H1 (cell line): Measurements from ENCODE around the gene NXPH4. TPM values are rescaled to one million over a fixed set of nuclear protein-coding genes. Genes with fewer than 3 reads are reported as not detected.

Experiments used
- CTCF ChIA-PET: fragments of 300-600 bp; sonication (Branson Sonifier 250); formaldehyde crosslinking; loops from one replicate; lab custom pipeline; 2021; ENCODE audit not compliant: partially characterized antibody; lab: Charles Lee
- POLR2A ChIA-PET: fragments of 300-600 bp; sonication (Branson Sonifier 250); formaldehyde crosslinking; loops from one replicate; lab custom pipeline; 2021; ENCODE audit warnings: inconsistent platforms; ENCODE audit not compliant: partially characterized antibody; lab: Charles Lee
- DNase-seq, 2 experiments: peaks; one replicate each; pipeline versions ENCODE4 v3.0.0 to v3.0.0-alpha.2; 2010 to 2022; ENCODE audit warnings: low spot score in 2 of 2, low read depth in 1 of 2, mixed read lengths in 1 of 2
- FAIRE-seq: peaks from 2 replicates; lab custom pipeline; 2011; peaks lifted over from hg19 to GRCh38; lab: Jason Lieb, UNC
- H2AFZ ChIP-seq: 2 replicates; pipeline ENCODE4 v1.8.1; 2012; ENCODE audit warnings: low read length, inconsistent platforms
- H2AK5ac ChIP-seq: 2 replicates; pipeline ENCODE4 v1.6.1; 2013; ENCODE audit warnings: low read depth, low read length
- H2BK120ac ChIP-seq: replicated peaks from 2 replicates; pipeline ENCODE3; 2013; ENCODE audit warnings: low read depth, low read length, inconsistent platforms
- H2BK12ac ChIP-seq: 2 replicates; pipeline ENCODE4 v1.6.1; 2013; ENCODE audit warnings: low read depth, low read length
- H2BK15ac ChIP-seq: 2 replicates; pipeline ENCODE4 v1.6.1; 2013; ENCODE audit warnings: low read length
- H2BK20ac ChIP-seq: 2 replicates; pipeline ENCODE4 v1.6.1; 2013; ENCODE audit warnings: low read length
- H2BK5ac ChIP-seq: 2 replicates; pipeline ENCODE4 v1.6.1; 2013; ENCODE audit warnings: low read depth, low read length
- H3K14ac ChIP-seq: 2 replicates; pipeline ENCODE4 v1.6.1; 2013; ENCODE audit warnings: inconsistent platforms; ENCODE audit not compliant: insufficient read length
- H3K18ac ChIP-seq: 2 replicates; pipeline ENCODE4 v1.6.1; 2013; ENCODE audit warnings: low read length; ENCODE audit errors: extremely low read depth
- H3K23ac ChIP-seq: 2 replicates; pipeline ENCODE4 v1.6.1; 2013; ENCODE audit warnings: inconsistent platforms; ENCODE audit not compliant: insufficient read length
- H3K23me2 ChIP-seq: 2 replicates; pipeline ENCODE4 v1.6.1; 2013; ENCODE audit warnings: low read depth, low read length
- H3K27ac ChIP-seq: 2 replicates; pipeline ENCODE4 v1.6.1; 2011; ENCODE audit warnings: low read depth, low read length, inconsistent platforms
- H3K27me3 ChIP-seq, 4 experiments: replicated peaks in 1 of 4; 1 replicate in 1 of 4; 2 replicates in 3 of 4; pipeline versions ENCODE4 v1.6.1 to v1.8.1; 2011 to 2013; ENCODE audit warnings: low read length in 3 of 4, mild to moderate bottlenecking in 3 of 4, inconsistent platforms in 2 of 4, mixed read lengths in 2 of 4, moderate library complexity in 1 of 4; ENCODE audit not compliant: control insufficient read depth in 3 of 4, insufficient read depth in 3 of 4; ENCODE audit errors: extremely low read depth in 1 of 4
- H3K36me3 ChIP-seq, 4 experiments: 2 replicates each; pipeline versions ENCODE4 v1.6.1 to v1.8.1; 2011 to 2013; ENCODE audit warnings: mild to moderate bottlenecking in 4 of 4, low read length in 3 of 4, moderate library complexity in 2 of 4, control low read depth in 1 of 4, inconsistent platforms in 1 of 4; ENCODE audit not compliant: insufficient read depth in 4 of 4, control insufficient read depth in 2 of 4
- H3K4ac ChIP-seq: replicated peaks from 2 replicates; pipeline ENCODE3; 2013; ENCODE audit warnings: low read length, low read depth, mixed read lengths, inconsistent platforms; ENCODE audit not compliant: insufficient read length
- H3K4me1 ChIP-seq, 4 experiments: replicated peaks in 1 of 4; 1 replicate in 1 of 4; 2 replicates in 3 of 4; pipeline versions ENCODE4 v1.6.1 to v1.8.1; 2011 to 2013; ENCODE audit warnings: low read length in 3 of 4, inconsistent platforms in 2 of 4, mixed read lengths in 1 of 4; ENCODE audit not compliant: insufficient read depth in 4 of 4, control insufficient read depth in 3 of 4
- H3K4me2 ChIP-seq, 2 experiments: 2 replicates each; pipeline versions ENCODE4 v1.6.1 to v1.8.1; 2011 to 2013; ENCODE audit warnings: low read depth in 2 of 2, low read length in 2 of 2, control low read depth in 1 of 2, inconsistent platforms in 1 of 2, mild to moderate bottlenecking in 1 of 2; ENCODE audit not compliant: insufficient read depth in 1 of 2
- H3K4me3 ChIP-seq, 4 experiments: fragments of 200-600, 300-600 bp in 1 of 4; sonication (generic), shearing (Covaris generic), sonication (Bioruptor Twin) in 1 of 4; 2 replicates each; pipeline versions ENCODE4 v1.5.1 to v1.8.1; 2011 to 2016; ENCODE audit warnings: low read length in 4 of 4, low read depth in 3 of 4, control low read depth in 2 of 4, inconsistent platforms in 2 of 4, mild to moderate bottlenecking in 2 of 4, mixed read lengths in 1 of 4, moderate library complexity in 1 of 4; ENCODE audit not compliant: insufficient read depth in 2 of 4; ENCODE audit errors: extremely low read depth in 1 of 4
- H3K56ac ChIP-seq: replicated peaks from 2 replicates; pipeline ENCODE3; 2013; ENCODE audit warnings: low read depth, mild to moderate bottlenecking, mixed read lengths, low read length, inconsistent platforms; ENCODE audit not compliant: insufficient read length
- H3K79me1 ChIP-seq: 2 replicates; pipeline ENCODE4 v1.6.1; 2013; ENCODE audit warnings: low read depth, low read length, control low read depth
- H3K79me2 ChIP-seq, 2 experiments: 2 replicates each; pipeline versions ENCODE4 v1.6.1 to v1.8.1; 2012 to 2013; ENCODE audit warnings: low read length in 2 of 2, mild to moderate bottlenecking in 2 of 2, inconsistent platforms in 1 of 2; ENCODE audit not compliant: insufficient read depth in 2 of 2, control insufficient read depth in 1 of 2
- H3K9ac ChIP-seq, 4 experiments: replicated peaks in 1 of 4; 1 replicate in 1 of 4; 2 replicates in 3 of 4; pipeline versions ENCODE4 v1.6.1 to v1.8.1; 2011 to 2013; ENCODE audit warnings: low read depth in 3 of 4, low read length in 3 of 4, control low read depth in 2 of 4, mild to moderate bottlenecking in 2 of 4, moderate library complexity in 2 of 4, inconsistent platforms in 1 of 4; ENCODE audit errors: extremely low read depth in 1 of 4
- H3K9me3 ChIP-seq, 2 experiments: 2 replicates each; pipeline versions ENCODE4 v1.6.1 to v1.8.1; 2012 to 2013; ENCODE audit warnings: mild to moderate bottlenecking in 2 of 2, moderate library complexity in 2 of 2, control low read depth in 1 of 2, inconsistent platforms in 1 of 2, low read depth in 1 of 2, low read length in 1 of 2, mixed read lengths in 1 of 2; ENCODE audit not compliant: insufficient read depth in 2 of 2
- H4K20me1 ChIP-seq, 2 experiments: replicated peaks in 1 of 2; 2 replicates each; pipeline versions ENCODE3 to v1.8.1; 2011 to 2013; ENCODE audit warnings: inconsistent platforms in 2 of 2, low read length in 2 of 2, mild to moderate bottlenecking in 1 of 2; ENCODE audit not compliant: insufficient read depth in 2 of 2, control insufficient read depth in 1 of 2
- H4K5ac ChIP-seq: 2 replicates; pipeline ENCODE4 v1.6.1; 2013; ENCODE audit warnings: low read length, low read depth, mixed read lengths, inconsistent platforms; ENCODE audit not compliant: insufficient read length
- H4K8ac ChIP-seq: 2 replicates; pipeline ENCODE4 v1.8.0; 2013; ENCODE audit warnings: mild to moderate bottlenecking, moderate library complexity, low read length, inconsistent platforms; ENCODE audit not compliant: insufficient read depth; ENCODE audit errors: extremely low read depth
- H4K91ac ChIP-seq: replicated peaks from 2 replicates; pipeline ENCODE3; 2013; ENCODE audit warnings: low read length, mixed read lengths, inconsistent platforms; ENCODE audit not compliant: insufficient read length
- CBX5 ChIP-seq: fragments of 300-800, 300-1000 bp; sonication (generic); IDR thresholded peaks from 2 replicates; pipeline ENCODE4 v1.7.1; 2016; ENCODE audit warnings: antibody characterized with exemption, low read length, low read depth
- GABPA ChIP-seq: IDR thresholded peaks from 2 replicates; pipeline ENCODE4 v1.6.1; 2011; ENCODE audit warnings: mild to moderate bottlenecking, low read length, moderate library complexity, borderline replicate concordance; ENCODE audit not compliant: insufficient read depth
- HDAC6 ChIP-seq: IDR thresholded peaks from one replicate; pipeline ENCODE4 v1.7.1; 2012; ENCODE audit warnings: low read depth, mild to moderate bottlenecking, inconsistent platforms, low read length, moderate library complexity
- MAX ChIP-seq: IDR thresholded peaks from 2 replicates; pipeline ENCODE4 v1.6.1; 2012; ENCODE audit warnings: inconsistent platforms
- NANOG ChIP-seq: IDR thresholded peaks from 2 replicates; pipeline ENCODE4 v1.6.1; 2011; ENCODE audit warnings: low read length, low read depth, mild to moderate bottlenecking, inconsistent platforms; ENCODE audit not compliant: insufficient read depth, poor library complexity, severe bottlenecking
- POLR2AphosphoS5 ChIP-seq: IDR thresholded peaks from 2 replicates; pipeline ENCODE4 v1.6.1; 2011; ENCODE audit warnings: low read depth, low read length
- POU5F1 ChIP-seq: IDR thresholded peaks from 2 replicates; pipeline ENCODE4 v1.6.1; 2011; ENCODE audit warnings: low read depth, mild to moderate bottlenecking, low read length, moderate library complexity
- RXRA ChIP-seq: IDR thresholded peaks from 2 replicates; pipeline ENCODE4 v1.6.1; 2011; ENCODE audit warnings: low read depth, mild to moderate bottlenecking, low read length, moderate library complexity; ENCODE audit not compliant: insufficient read depth
- SIRT6 ChIP-seq: IDR thresholded peaks from one replicate; pipeline ENCODE4 v1.7.1; 2012; ENCODE audit warnings: low read length, inconsistent platforms
- SP1 ChIP-seq: IDR thresholded peaks from 2 replicates; pipeline ENCODE4 v1.6.1; 2011; ENCODE audit warnings: low read depth, low read length
- TAF1 ChIP-seq: IDR thresholded peaks from 2 replicates; pipeline ENCODE4 v1.6.1; 2011; ENCODE audit warnings: mild to moderate bottlenecking, low read depth, low read length
- WGBS, 2 experiments: shearing (Covaris generic) in 1 of 2; methylation state at CpG; one replicate each; pipeline versions ENCODE4 v1.1.6 to v1.1.7; 2013 to 2015; ENCODE audit warnings: low lambda C conversion rate in 2 of 2, mixed read lengths in 2 of 2, inconsistent platforms in 1 of 2, low coverage in 1 of 2, missing lambda C conversion rate in 1 of 2; ENCODE audit not compliant: insufficient replicate concordance in 2 of 2, insufficient coverage in 1 of 2, insufficient read length in 1 of 2; ENCODE audit errors: extremely low coverage in 1 of 2, missing lambda C conversion rate in 1 of 2; 5-methylcytosine and 5-hydroxymethylcytosine counted together
- polyA plus RNA-seq, 7 experiments: library from polyadenylated mRNA; depleted of rRNA in 3 of 7; stranded (reverse) in 5 of 7; unstranded in 2 of 7; fragments of >200 nt in 5 of 7; fragments of 200-250 nt in 2 of 7; gene quantifications; 1 replicate in 5 of 7; 2 replicates in 1 of 7; 4 replicates in 1 of 7; pipeline versions ENCODE4 v1.2.1 to v1.2.3, GENCODE V29; 2011 to 2013; ENCODE audit warnings: missing spikeins in 2 of 7, mixed read lengths in 2 of 7
- total RNA-seq: library from RNA; stranded (reverse); fragmentation: NEBNext Ultra II Directional; extraction: Animal tissue kit (Norgen Biotek cat#: 25700); gene quantifications from 2 replicates; pipeline ENCODE4 v1.2.1, GENCODE V29; 2021

NXPH4 gene
- total and polyA plus RNA-seq, 2 of the 8 experiments (the other 6 are each of a cell fraction or from before 2014, with no cell fraction given), result 0.92 to 1.7 TPM

- peaks cover 6 to 19% of the 10 kb centered on the region in 2 experiments for H4K20me1 ChIP-seq
- no peak overlapping the region for H3K27ac ChIP-seq
- H3K36me3 ChIP-seq, result peaks cover 42 to 78% (median 76%) of the 10 kb centered on the region in 4 experiments
- CTCF ChIA-PET, result interaction anchor here (0.5 to 21.9 kb wide), 27 partner anchors 5 to 547 kb away, joined by 3 to 389 read pairs (median 5); partner anchors contain the start of genes LRP1, LRP1-AS and STAT6
- H2BK20ac ChIP-seq, result no peak overlapping the region
- no peak overlapping the region for H4K91ac ChIP-seq
- no peak overlapping the region for H3K56ac ChIP-seq
- no peaks in the 10 kb centered on the region for H3K79me1 ChIP-seq
- POLR2A ChIA-PET, result interaction anchor here (0.6 to 7.2 kb wide), 12 partner anchors 10 to 95 kb away, joined by 3 to 53 read pairs (median 4); partner anchors contain the start of genes LRP1, SHMT2 and STAT6
- no peak overlapping the region for H3K9ac ChIP-seq
- H2BK5ac ChIP-seq, result peak overlapping the region; percentile 48
- no peaks in the 10 kb centered on the region for H3K79me2 ChIP-seq
- no peak overlapping the region for H3K4ac ChIP-seq
- no peaks in the 10 kb centered on the region for H3K27me3 ChIP-seq
- no peak overlapping the region for H2BK12ac ChIP-seq
- H3K14ac ChIP-seq, result no peak overlapping the region
- no peak overlapping the region for H3K4me3 ChIP-seq
- H3K4me1 ChIP-seq, result no peaks in the 10 kb centered on the region; a peak in 1 of 7 replicates
- no peak overlapping the region for H3K18ac ChIP-seq
- no peak overlapping the region for H2AFZ ChIP-seq
- no peaks in the 10 kb centered on the region for H3K23me2 ChIP-seq
- H2BK15ac ChIP-seq, result no peak overlapping the region
- no peak overlapping the region for H2BK120ac ChIP-seq
- no peak overlapping the region for H4K8ac ChIP-seq
- H4K5ac ChIP-seq, result no peak overlapping the region
- no peak overlapping the region for H3K23ac ChIP-seq
- 77% methylated on average over 13 of the region's 13 CpGs; no CpG with 5 or more reads in 1 of the 2 experiments for WGBS, 2 experiments
- DNase-seq (peak; percentile 54 to 97), FAIRE-seq (peak; percentile 72)
- H2AK5ac ChIP-seq, result no peak overlapping the region
- H3K9me3 ChIP-seq, result no peaks in the 10 kb centered on the region
- no peak overlapping the region for H3K4me2 ChIP-seq
- TF ChIP-seq SP1 (no peak), GABPA (peak; percentile 25; the same call in 1 of the 2 replicates), POU5F1 (no peak), POLR2AphosphoS5 (no peak), CBX5 (no peak), SIRT6 (no peak), RXRA (no peak), NANOG (no peak), HDAC6 (no peak), TAF1 (no peak), MAX (peak; percentile 30; the same call in 1 of the 2 replicates)
Observed at GRCh38 chr12:57182918-57183575, 33.5 kb upstream of the NXPH4 start.
